ENCODE measurements around the gene MAPKAPK3.

MAPKAPK3 gene

GRCh38 chr3:50651445-50651844 lies 34.5 kb downstream of the MAPKAPK3 start:
- no peak overlapping the region for H3K4me3 ChIP-seq (ENCODE audit: low read depth, low read length)
- in situ Hi-C loops (cut with HindIII; ENCODE audit: low sequenced_read_pairs): no loop called here
- no peak for DNase-seq (ENCODE audit: low read depth, low spot score)
- TF ChIP-seq, protein P1, sequence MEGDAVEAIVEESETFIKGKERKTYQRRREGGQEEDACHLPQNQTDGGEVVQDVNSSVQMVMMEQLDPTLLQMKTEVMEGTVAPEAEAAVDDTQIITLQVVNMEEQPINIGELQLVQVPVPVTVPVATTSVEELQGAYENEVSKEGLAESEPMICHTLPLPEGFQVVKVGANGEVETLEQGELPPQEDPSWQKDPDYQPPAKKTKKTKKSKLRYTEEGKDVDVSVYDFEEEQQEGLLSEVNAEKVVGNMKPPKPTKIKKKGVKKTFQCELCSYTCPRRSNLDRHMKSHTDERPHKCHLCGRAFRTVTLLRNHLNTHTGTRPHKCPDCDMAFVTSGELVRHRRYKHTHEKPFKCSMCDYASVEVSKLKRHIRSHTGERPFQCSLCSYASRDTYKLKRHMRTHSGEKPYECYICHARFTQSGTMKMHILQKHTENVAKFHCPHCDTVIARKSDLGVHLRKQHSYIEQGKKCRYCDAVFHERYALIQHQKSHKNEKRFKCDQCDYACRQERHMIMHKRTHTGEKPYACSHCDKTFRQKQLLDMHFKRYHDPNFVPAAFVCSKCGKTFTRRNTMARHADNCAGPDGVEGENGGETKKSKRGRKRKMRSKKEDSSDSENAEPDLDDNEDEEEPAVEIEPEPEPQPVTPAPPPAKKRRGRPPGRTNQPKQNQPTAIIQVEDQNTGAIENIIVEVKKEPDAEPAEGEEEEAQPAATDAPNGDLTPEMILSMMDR (IDR thresholded peaks at IDR 0.05; ENCODE audit: low read depth, low read length): no peak

GRCh38 chr3:50651920-50652529 lies 35.1 kb downstream of the MAPKAPK3 start:
- DNase-seq (ENCODE audit: low read depth, low spot score): no peak
- in situ Hi-C loops (cut with HindIII; ENCODE audit: low sequenced_read_pairs): no loop called here
- no peak overlapping the region for H3K4me3 ChIP-seq (ENCODE audit: low read depth, low read length)
- TF ChIP-seq, protein P1 (IDR thresholded peaks at IDR 0.05; ENCODE audit: low read depth, low read length): no peak

DNA sequence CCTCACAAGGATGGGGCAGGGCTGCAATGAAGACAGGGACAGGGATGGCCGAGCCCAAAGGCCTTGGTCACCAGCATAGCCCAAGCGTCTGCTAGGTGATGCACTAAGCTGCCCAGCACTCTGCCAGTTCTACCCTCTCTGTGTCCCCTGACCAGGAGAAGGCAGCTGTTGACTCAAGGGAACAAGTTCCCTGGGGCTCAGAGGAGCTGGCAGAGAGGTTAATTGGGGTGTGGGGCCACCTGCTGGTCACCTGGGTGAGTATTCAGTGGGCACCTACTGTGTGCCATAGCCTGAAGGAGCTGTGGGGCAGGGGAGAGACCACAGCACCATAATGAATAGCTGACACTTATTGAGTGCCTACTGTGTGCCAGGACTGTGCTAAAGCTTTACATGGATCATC lies 35.8 kb downstream of the MAPKAPK3 start:
- DNase-seq (ENCODE audit: low read depth, low spot score): no peak
- no peak overlapping the region for H3K4me3 ChIP-seq (ENCODE audit: low read depth, low read length)
- TF ChIP-seq, protein P1 (IDR thresholded peaks at IDR 0.05; ENCODE audit: low read depth, low read length): peak; percentile 40
- in situ Hi-C loops (cut with HindIII; ENCODE audit: low sequenced_read_pairs): no loop called here

GRCh38 chr3:50653937-50654595 lies 37.1 kb downstream of the MAPKAPK3 start:
- TF ChIP-seq, protein P1 (IDR thresholded peaks at IDR 0.05; ENCODE audit: low read depth, low read length): no peak
- DNase-seq (ENCODE audit: low read depth, low spot score): no peak
- in situ Hi-C loops (cut with HindIII; ENCODE audit: low sequenced_read_pairs): no loop called here
- H3K4me3 ChIP-seq (ENCODE audit: low read depth, low read length): no peak overlapping the region

DNA sequence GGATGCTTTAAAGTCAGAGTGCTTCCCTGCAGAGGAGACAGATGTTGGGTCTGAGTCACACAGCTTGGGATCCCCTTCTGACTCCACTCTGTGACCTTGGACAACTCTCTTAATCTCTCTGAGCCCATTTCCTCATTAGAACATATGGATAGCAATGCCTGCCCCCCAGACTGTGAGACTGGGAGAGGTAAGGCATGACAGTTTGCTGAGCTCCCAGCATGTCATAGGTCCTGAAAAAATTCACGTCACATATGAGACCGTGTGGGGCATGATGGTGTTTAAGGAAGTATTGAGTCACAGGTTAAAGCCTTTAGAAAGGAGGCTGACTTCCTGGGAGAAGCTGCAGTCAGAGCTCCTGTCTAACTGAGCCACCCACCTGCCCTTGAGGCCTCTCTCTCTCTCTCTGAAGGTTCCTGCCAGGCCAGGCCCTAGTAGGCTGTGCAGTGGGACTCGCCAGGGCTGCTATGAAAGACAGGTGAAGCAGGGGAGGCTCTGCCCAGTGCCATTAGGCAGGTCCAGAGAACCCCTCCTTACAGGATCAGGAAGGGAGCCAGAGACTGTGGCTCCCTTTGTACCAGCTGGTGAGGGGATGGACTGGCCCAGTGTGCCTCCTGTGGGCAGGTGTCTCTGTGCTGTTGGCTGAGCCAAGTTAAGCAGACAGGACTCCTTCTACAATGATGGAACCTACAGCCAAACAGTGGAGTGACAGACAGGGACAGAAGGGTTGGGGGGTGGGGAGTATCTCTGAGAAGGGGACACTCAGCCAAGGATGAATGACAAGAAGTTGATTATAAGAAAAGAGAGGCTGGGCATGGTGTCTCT lies 38.3 kb downstream of the MAPKAPK3 start:
- TF ChIP-seq, protein P1 (IDR thresholded peaks at IDR 0.05; ENCODE audit: low read depth, low read length): no peak
- no peak overlapping the region for H3K4me3 ChIP-seq (ENCODE audit: low read depth, low read length)
- no peak for DNase-seq (ENCODE audit: low read depth, low spot score)
- in situ Hi-C loops (cut with HindIII; ENCODE audit: low sequenced_read_pairs): no loop called here

DNA sequence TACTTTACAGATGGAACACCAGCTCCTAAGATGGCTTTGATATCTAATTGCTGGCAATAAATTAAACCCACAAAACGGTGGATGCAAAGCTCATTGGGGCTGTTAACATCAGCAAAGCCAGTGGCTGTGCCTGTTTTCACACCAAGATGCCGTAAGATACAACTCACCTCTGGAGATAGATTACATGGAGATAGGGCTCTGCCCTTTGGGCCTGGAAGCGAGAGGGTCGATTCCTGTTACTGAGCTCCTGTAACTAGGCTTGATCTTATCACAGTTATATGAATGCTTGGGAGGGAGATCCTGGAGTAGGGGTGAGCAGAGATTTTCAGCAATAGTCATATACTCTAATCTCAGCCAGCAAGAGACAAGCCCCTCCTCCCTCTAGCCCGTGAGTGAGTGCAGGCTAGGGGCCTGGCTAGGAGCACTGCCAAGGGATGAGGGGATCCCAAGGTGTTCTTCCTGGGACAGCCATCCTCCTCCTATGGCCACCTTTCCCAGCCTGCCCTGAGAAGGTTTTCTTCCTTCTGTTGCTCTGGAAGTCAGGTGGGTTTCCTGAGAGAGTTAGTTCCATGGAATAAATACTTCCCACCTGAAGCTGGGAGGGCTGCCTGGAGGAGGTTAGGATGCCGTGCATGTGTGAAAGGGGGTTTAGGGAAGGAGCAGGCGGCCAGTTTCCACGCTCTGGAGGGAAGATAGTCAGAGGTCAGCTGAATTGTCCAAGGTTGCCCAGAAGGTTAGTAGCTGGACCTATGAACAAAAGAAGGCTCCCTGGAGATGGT lies 39.7 kb downstream of the MAPKAPK3 start:
- TF ChIP-seq, protein P1 (IDR thresholded peaks at IDR 0.05; ENCODE audit: low read depth, low read length): no peak
- no peak overlapping the region for H3K4me3 ChIP-seq (ENCODE audit: low read depth, low read length)
- no peak for DNase-seq (ENCODE audit: low read depth, low spot score)
- in situ Hi-C loops (cut with HindIII; ENCODE audit: low sequenced_read_pairs): no loop called here
